Lung (tissue), 12 donors: Measurements from ENCODE around the gene CTPS2. TPM values are rescaled to one million over a fixed set of nuclear protein-coding genes. Genes with fewer than 3 reads are reported as not detected.

ENCODE experiments used
- ATAC-seq: fragments of 200-7000 bp; cut with Tn5 transposase; one replicate; pipeline ENCODE4 v1.9.1; 2020; ENCODE audit warnings: moderate number of reproducible peaks; ENCODE audit not compliant: insufficient read depth, low FRiP score
- DNase-seq, 3 donors: peaks; one replicate each; pipeline ENCODE4 v3.0.0-alpha.2; 2013 to 2017
- H3K27ac ChIP-seq, 2 donors: one replicate each; pipeline ENCODE4 v1.5.1; 2013; ENCODE audit warnings: mild to moderate bottlenecking in 2 of 2, moderate library complexity in 2 of 2, control low read depth in 1 of 2, inconsistent platforms in 1 of 2, low read depth in 1 of 2, low read length in 1 of 2
- H3K27me3 ChIP-seq, 3 donors: one replicate each; pipeline ENCODE4 v1.5.1; 2013; ENCODE audit warnings: low read length in 2 of 3; ENCODE audit not compliant: control insufficient read depth in 3 of 3, insufficient read depth in 3 of 3
- H3K36me3 ChIP-seq, 4 donors: one replicate each; pipeline ENCODE4 v1.5.1; 2013; ENCODE audit warnings: low read length in 4 of 4, mild to moderate bottlenecking in 1 of 4, moderate library complexity in 1 of 4; ENCODE audit not compliant: control insufficient read depth in 4 of 4, insufficient read depth in 4 of 4
- H3K4me1 ChIP-seq, 5 donors: one replicate each; pipeline ENCODE4 v1.5.1; 2013; ENCODE audit warnings: low read length in 5 of 5, mild to moderate bottlenecking in 2 of 5, moderate library complexity in 1 of 5; ENCODE audit not compliant: control insufficient read depth in 5 of 5, insufficient read depth in 5 of 5
- H3K4me3 ChIP-seq: one replicate; pipeline ENCODE4 v1.5.1; 2013; ENCODE audit warnings: mild to moderate bottlenecking, control low read depth, moderate library complexity
- H3K9ac ChIP-seq, 2 donors: one replicate each; pipeline ENCODE4 v1.5.1; 2013; ENCODE audit warnings: low read length in 2 of 2, control low read depth in 1 of 2; ENCODE audit not compliant: insufficient read depth in 1 of 2
- H3K9me3 ChIP-seq, 4 donors: one replicate each; pipeline ENCODE4 v1.5.1; 2013; ENCODE audit warnings: low read length in 3 of 4, mild to moderate bottlenecking in 1 of 4, moderate library complexity in 1 of 4; ENCODE audit not compliant: control insufficient read depth in 4 of 4, insufficient read depth in 3 of 4
- WGBS, 2 donors: extraction: QIAGEN DNeasy Blood & Tissue Kit; methylation state at CpG; one replicate each; pipeline ENCODE4 v1.1.7; 2013; 5-methylcytosine and 5-hydroxymethylcytosine counted together
- polyA plus RNA-seq, 2 donors: library from polyadenylated mRNA; stranded (reverse); fragments of 200-250 nt; gene quantifications; one replicate each; pipeline ENCODE4 v1.2.1, GENCODE V29; 2013
- total RNA-seq, 2 donors: library from RNA; depleted of rRNA in 1 of 2; stranded (reverse); fragments of >200 nt in 1 of 2; gene quantifications; one replicate each; pipeline ENCODE4 v1.2.1, GENCODE V29; 2014 to 2021
- TF ChIP-seq, protein P1 (sequence below): IDR thresholded peaks from 2 replicates; pipeline ENCODE4 v1.5.1; 2012; ENCODE audit warnings: mild to moderate bottlenecking; ENCODE audit errors: control extremely low read depth, extremely low read depth
- donor health status: control.
- donor health status: control.
- donor health status: Bipolar disorder and iron deficiency.
- donor health status: healthy.
- donor health status: DM: yes; HTN: yes; CAD: no.

Gene CTPS2
- total and polyA plus RNA-seq, 4 donors, result 4.2 to 36.8 (median 9.9) TPM

DNA sequence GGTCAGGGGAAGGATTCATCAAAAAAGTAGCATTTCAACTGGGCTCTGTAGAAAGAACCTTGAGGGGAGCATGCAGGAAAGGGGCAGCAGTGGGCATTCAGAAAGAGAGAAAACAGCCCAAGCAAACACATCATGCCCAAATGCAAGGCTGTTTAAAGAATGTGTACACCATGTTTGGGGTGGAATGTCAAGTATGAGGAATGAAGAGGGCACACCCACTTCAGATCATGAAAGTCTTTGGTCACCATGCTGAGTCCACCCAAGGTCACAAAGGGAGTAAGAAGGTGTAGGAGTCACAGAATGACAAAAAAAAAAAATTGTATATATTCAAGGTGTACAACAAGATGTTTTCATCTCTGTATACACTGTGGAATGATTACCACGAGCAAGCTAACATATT lies 53.1 kb downstream of the CTPS2 start:
- 71 to 90% methylated on average over 1 of the region's 1 CpG for WGBS, 2 donors
- no peak for DNase-seq
- no peaks in the 10 kb centered on the region for H3K9me3 ChIP-seq

DNA sequence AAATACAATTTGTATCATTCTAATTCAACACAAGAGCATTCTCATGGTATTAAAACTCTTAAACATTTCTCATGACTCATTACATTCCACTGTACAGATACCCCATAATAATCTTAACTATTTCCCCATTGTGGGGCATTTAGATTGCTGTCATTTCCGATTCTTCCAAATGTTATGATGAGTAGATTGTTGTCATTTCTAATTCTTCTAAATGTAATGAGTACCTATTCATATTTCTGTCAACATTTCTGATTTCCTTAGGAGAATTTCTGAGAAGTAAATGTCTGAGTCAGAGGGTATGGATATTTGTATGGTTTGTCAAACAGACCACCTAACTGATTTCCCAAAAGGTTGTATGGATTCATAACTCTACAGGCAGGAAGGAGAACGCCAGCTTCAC lies 54.2 kb downstream of the CTPS2 start:
- DNase-seq (no peak), ATAC-seq (no peak)
- H3K9ac ChIP-seq, result no peak overlapping the region
- H3K27ac ChIP-seq, result no peak overlapping the region
- TF ChIP-seq, protein P1, sequence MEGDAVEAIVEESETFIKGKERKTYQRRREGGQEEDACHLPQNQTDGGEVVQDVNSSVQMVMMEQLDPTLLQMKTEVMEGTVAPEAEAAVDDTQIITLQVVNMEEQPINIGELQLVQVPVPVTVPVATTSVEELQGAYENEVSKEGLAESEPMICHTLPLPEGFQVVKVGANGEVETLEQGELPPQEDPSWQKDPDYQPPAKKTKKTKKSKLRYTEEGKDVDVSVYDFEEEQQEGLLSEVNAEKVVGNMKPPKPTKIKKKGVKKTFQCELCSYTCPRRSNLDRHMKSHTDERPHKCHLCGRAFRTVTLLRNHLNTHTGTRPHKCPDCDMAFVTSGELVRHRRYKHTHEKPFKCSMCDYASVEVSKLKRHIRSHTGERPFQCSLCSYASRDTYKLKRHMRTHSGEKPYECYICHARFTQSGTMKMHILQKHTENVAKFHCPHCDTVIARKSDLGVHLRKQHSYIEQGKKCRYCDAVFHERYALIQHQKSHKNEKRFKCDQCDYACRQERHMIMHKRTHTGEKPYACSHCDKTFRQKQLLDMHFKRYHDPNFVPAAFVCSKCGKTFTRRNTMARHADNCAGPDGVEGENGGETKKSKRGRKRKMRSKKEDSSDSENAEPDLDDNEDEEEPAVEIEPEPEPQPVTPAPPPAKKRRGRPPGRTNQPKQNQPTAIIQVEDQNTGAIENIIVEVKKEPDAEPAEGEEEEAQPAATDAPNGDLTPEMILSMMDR, result no peak
- H3K4me1 ChIP-seq, result no peaks in the 10 kb centered on the region
- H3K36me3 ChIP-seq, result no peaks in the 10 kb centered on the region
- H3K9me3 ChIP-seq, result no peaks in the 10 kb centered on the region
- H3K27me3 ChIP-seq, result peaks cover 0 to 39% (median 26%) of the 10 kb centered on the region in 3 donors
- no peak overlapping the region for H3K4me3 ChIP-seq
- 89% methylated on average over 2 of the region's 2 CpGs for WGBS, 2 donors

More for the DNA sequence above, 53.1 kb downstream of the CTPS2 start:
- Histone ChIP-seq H3K9ac (no peak overlapping the region), H3K4me1 (no peaks in the 10 kb centered on the region), H3K36me3 (no peaks in the 10 kb centered on the region), H3K4me3 (no peak overlapping the region), H3K27ac (no peak overlapping the region), H3K27me3 (peaks cover 0 to 31% (median 28%) of the 10 kb centered on the region in 3 donors)
- TF ChIP-seq, protein P1, result no peak
- ATAC-seq, result no peak

DNA sequence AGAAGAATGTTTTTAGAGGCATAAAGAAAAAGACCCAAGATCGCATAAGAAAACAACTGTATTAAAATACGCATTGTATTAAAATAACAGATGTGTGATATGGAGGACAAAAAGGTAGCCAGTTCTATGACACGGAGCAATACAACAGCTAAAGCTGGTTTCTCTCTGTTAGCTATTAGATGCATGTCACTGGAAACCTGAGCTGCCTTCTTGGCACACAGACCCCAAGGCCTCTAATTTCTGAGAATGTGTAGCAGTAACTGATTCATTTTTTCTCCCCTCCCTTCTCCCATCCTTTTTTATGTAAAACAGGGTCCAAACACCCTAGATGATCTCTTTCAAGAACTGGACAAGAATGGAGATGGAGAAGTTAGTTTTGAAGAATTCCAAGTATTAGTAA lies 58.4 kb downstream of the CTPS2 start:
- H3K27ac ChIP-seq, result no peak overlapping the region
- DNase-seq (no peak), ATAC-seq (no peak)
- 65 to 82% methylated on average over 3 of the region's 3 CpGs for WGBS, 2 donors
- TF ChIP-seq, protein P1, result no peak
- H3K9ac ChIP-seq, result no peak overlapping the region
- no peaks in the 10 kb centered on the region for H3K9me3 ChIP-seq
- H3K4me3 ChIP-seq, result no peak overlapping the region
- peaks cover 0 to 56% (median 27%) of the 10 kb centered on the region in 3 donors for H3K27me3 ChIP-seq
- H3K4me1 ChIP-seq, result no peaks in the 10 kb centered on the region
- H3K36me3 ChIP-seq, result peaks cover 0 to 2% (median 0%) of the 10 kb centered on the region in 4 donors

DNA sequence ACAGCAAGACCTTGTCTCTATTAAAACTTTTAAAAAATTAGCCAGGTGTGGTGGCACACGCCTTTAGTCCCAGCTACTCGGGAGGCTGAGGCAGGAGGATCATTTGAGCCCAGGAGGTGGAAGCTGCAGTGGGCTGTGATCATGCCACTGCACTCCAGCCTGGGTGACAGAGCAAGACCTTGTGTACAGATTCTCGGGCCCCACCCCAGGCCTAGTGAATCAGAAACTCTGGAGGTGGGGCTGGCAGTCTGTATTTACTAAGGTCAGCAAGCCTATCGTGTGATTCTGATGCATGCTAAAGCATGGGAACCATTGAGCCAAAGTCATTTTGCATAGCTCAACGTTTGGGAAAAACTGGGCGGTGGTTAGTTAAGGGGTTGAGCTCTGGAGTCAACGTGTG lies 59.0 kb downstream of the CTPS2 start:
- 85 to 94% methylated on average over 6 to 7 of the region's 7 CpGs for WGBS, 2 donors
- peaks cover 0 to 2% (median 0%) of the 10 kb centered on the region in 4 donors for H3K36me3 ChIP-seq
- ATAC-seq, result no peak
- H3K27ac ChIP-seq, result no peak overlapping the region
- H3K9ac ChIP-seq, result no peak overlapping the region
- no peak overlapping the region for H3K4me3 ChIP-seq
- no peaks in the 10 kb centered on the region for H3K4me1 ChIP-seq
- TF ChIP-seq, protein P1, result no peak
- peaks cover 0 to 51% (median 23%) of the 10 kb centered on the region in 3 donors for H3K27me3 ChIP-seq
- no peaks in the 10 kb centered on the region for H3K9me3 ChIP-seq
- no peak for DNase-seq
